Hepatocyte (in vitro differentiated cells): Measurements from ENCODE around the gene FLACC1. TPM values are rescaled to one million over a fixed set of nuclear protein-coding genes. Genes with fewer than 3 reads are reported as not detected.

Experiments used
- DNase-seq: peaks from one replicate; pipeline ENCODE4 v3.0.0-alpha.2; 2016; ENCODE audit warnings: low spot score
- H2AFZ ChIP-seq: fragments of 200-600 bp; sonication (generic); 2 replicates; pipeline ENCODE4 v1.6.0; 2016; ENCODE audit warnings: antibody characterized with exemption, mild to moderate bottlenecking
- H3K27ac ChIP-seq: fragments of 200-600 bp; sonication (generic); 2 replicates; pipeline ENCODE4 v1.5.1; 2016; ENCODE audit warnings: mild to moderate bottlenecking
- H3K27me3 ChIP-seq: fragments of 200-600 bp; sonication (generic); 2 replicates; pipeline ENCODE4 v1.6.1; 2016
- H3K36me3 ChIP-seq: fragments of 200-600 bp; sonication (generic); replicated peaks from 2 replicates; pipeline ENCODE4 v1.5.1; 2016; ENCODE audit warnings: low read depth; ENCODE audit not compliant: insufficient read depth
- H3K4me1 ChIP-seq: fragments of 200-600 bp; sonication (generic); 2 replicates; pipeline ENCODE4 v1.5.1; 2016; ENCODE audit warnings: mild to moderate bottlenecking, moderate library complexity; ENCODE audit not compliant: insufficient read depth
- H3K4me2 ChIP-seq: fragments of 200-600 bp; sonication (generic); 2 replicates; pipeline ENCODE4 v1.6.0; 2016
- H3K4me3 ChIP-seq: fragments of 200-600 bp; sonication (generic); 2 replicates; pipeline ENCODE4 v1.5.1; 2016; ENCODE audit warnings: mild to moderate bottlenecking
- H3K79me2 ChIP-seq: fragments of 200-600 bp; sonication (generic); 2 replicates; pipeline ENCODE4 v1.6.0; 2017; ENCODE audit warnings: mild to moderate bottlenecking
- H3K9me2 ChIP-seq: fragments of 200-600 bp; sonication (generic); replicated peaks from 2 replicates; pipeline ENCODE4 v1.6.0; 2017; ENCODE audit warnings: mild to moderate bottlenecking; ENCODE audit not compliant: insufficient read depth
- H3K9me3 ChIP-seq: fragments of 200-600 bp; sonication (generic); 2 replicates; pipeline ENCODE4 v1.5.1; 2016; ENCODE audit warnings: low read depth, mild to moderate bottlenecking
- H4K20me1 ChIP-seq: fragments of 200-600 bp; sonication (generic); 2 replicates; pipeline ENCODE4 v1.6.0; 2016; ENCODE audit warnings: mild to moderate bottlenecking; ENCODE audit not compliant: insufficient read depth, poor library complexity, severe bottlenecking
- EZH2 ChIP-seq: fragments of 200-600 bp; sonication (generic); IDR thresholded peaks from 2 replicates; pipeline ENCODE4 v1.6.1; 2016; ENCODE audit warnings: antibody characterized with exemption, mild to moderate bottlenecking, borderline replicate concordance
- EZH2phosphoT487 ChIP-seq: fragments of 200-600 bp; sonication (generic); IDR thresholded peaks from one replicate; pipeline ENCODE4 v1.6.1; 2018; ENCODE audit warnings: antibody characterized with exemption, mild to moderate bottlenecking, low read depth, moderate library complexity; ENCODE audit not compliant: unreplicated experiment, severe bottlenecking
- WGBS: methylation state at CpG from one replicate; pipeline ENCODE4 v1.1.6; 2016; ENCODE audit warnings: low lambda C conversion rate; ENCODE audit errors: missing lambda C conversion rate; 5-methylcytosine and 5-hydroxymethylcytosine counted together
- polyA plus RNA-seq: library from polyadenylated mRNA; unstranded; fragments of >200 nt; fragmentation: Nextera tagmentation; extraction: Ambion mirVana; gene quantifications from 2 replicates; pipeline ENCODE4 v1.2.1, GENCODE V29; 2016
- total RNA-seq: library from RNA; depleted of rRNA; stranded (reverse); fragments of >200 nt; gene quantifications from 2 replicates; pipeline ENCODE4 v1.2.3, GENCODE V29; 2014
- TF ChIP-seq, protein P1 (sequence below): fragments of 200-600 bp; sonication (generic); IDR thresholded peaks from 2 replicates; pipeline ENCODE4 v1.5.1; 2016; ENCODE audit warnings: antibody characterized with exemption, mild to moderate bottlenecking; ENCODE audit not compliant: poor library complexity

The FLACC1 gene, protein sequence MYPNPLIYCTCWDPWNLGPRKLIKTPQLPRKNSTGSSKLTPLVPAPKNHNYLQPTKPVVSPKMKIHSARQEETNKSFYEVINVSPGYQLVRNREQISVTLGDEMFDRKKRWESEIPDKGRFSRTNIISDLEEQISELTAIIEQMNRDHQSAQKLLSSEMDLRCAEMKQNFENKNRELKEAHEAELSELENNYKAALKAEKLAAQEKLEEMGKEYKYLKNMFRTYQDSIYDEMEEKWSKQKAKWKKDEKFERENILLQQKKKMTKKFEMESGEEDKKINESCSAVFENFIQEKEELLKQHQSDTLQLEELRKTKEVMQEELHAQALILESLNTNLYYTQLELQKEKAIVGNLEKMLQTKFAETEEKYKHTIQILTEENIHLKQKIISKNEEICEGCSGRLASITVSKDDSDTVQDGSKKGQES
- total RNA-seq (0.80 and 1.2 TPM in 2 replicates), polyA plus RNA-seq (0.15 and 0.34 TPM in 2 replicates)

- no peaks in the 10 kb centered on the region for H3K36me3 ChIP-seq
- no peak within 1 kb of the TSS for H3K4me3 ChIP-seq
- no peaks in the 10 kb centered on the region for H3K4me1 ChIP-seq
- peak within 1 kb of the TSS; percentile 42 for H3K27ac ChIP-seq
- H3K9me3 ChIP-seq = no peaks in the 10 kb centered on the region
- no peak within 1 kb of the TSS for H3K4me2 ChIP-seq
- no peaks in the 10 kb centered on the region for H3K27me3 ChIP-seq
- no peaks in the 10 kb centered on the region for H3K79me2 ChIP-seq
- H2AFZ ChIP-seq = no peak within 1 kb of the TSS
- TF ChIP-seq EZH2phosphoT487 (no peak), EZH2 (no peak)
- TF ChIP-seq, protein P1, sequence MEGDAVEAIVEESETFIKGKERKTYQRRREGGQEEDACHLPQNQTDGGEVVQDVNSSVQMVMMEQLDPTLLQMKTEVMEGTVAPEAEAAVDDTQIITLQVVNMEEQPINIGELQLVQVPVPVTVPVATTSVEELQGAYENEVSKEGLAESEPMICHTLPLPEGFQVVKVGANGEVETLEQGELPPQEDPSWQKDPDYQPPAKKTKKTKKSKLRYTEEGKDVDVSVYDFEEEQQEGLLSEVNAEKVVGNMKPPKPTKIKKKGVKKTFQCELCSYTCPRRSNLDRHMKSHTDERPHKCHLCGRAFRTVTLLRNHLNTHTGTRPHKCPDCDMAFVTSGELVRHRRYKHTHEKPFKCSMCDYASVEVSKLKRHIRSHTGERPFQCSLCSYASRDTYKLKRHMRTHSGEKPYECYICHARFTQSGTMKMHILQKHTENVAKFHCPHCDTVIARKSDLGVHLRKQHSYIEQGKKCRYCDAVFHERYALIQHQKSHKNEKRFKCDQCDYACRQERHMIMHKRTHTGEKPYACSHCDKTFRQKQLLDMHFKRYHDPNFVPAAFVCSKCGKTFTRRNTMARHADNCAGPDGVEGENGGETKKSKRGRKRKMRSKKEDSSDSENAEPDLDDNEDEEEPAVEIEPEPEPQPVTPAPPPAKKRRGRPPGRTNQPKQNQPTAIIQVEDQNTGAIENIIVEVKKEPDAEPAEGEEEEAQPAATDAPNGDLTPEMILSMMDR = no peak
- H4K20me1 ChIP-seq = no peaks in the 10 kb centered on the region
- DNase-seq = peak; percentile 69
- WGBS = 43% methylated on average over 1 of the region's 1 CpG
- no peaks in the 10 kb centered on the region for H3K9me2 ChIP-seq
Observed at GRCh38 chr2:201357221-201357620, at the start of gene FLACC1. TSS of gene FLACC1 (minus strand) at chr2:201357345. CDS start at chr2:201351404, 5,941 bp downstream.

DNA sequence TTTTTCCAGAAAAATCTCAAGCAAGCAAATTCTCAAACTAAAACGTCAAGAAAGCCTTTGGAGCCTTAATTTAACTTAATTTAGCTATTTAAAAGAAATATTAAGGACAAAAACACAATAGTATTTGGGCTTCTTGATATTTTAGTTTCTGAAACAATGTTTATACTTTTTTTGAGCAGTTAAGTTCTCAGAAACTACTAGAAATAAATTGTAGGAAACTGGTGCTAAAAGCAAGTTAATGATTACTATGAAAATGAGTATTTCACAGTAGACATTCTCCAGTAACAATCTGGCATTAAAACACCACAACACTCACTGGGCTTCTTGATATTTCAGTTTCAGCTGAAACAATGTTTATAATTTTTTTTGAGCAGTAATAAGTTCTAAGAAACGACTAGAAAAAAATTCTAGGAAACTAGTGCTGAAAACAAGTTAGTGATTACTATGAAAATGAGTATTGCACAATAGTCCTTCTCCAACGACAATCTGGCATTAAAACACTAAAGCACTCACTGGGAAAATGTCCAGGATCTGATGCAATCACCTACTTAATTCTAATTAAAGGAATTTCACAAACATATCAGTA is 49.0 kb upstream of the FLACC1 start:
- no peaks in the 10 kb centered on the region for H3K9me2 ChIP-seq
- TF ChIP-seq, protein P1 = no peak
- TF ChIP-seq EZH2phosphoT487 (no peak), EZH2 (no peak)
- peak overlapping the region; percentile 46 for H3K27ac ChIP-seq
- no peaks in the 10 kb centered on the region for H3K27me3 ChIP-seq
- peak; percentile 41 for DNase-seq
- no peaks in the 10 kb centered on the region for H4K20me1 ChIP-seq
- WGBS = 42% methylated on average over 3 of the region's 3 CpGs
- peaks cover 6% of the 10 kb centered on the region for H3K79me2 ChIP-seq
- peak overlapping the region; percentile 2 for H3K4me3 ChIP-seq
- peak overlapping the region; percentile 52 for H3K4me2 ChIP-seq
- no peaks in the 10 kb centered on the region for H3K36me3 ChIP-seq
- H3K4me1 ChIP-seq = peaks cover 35% of the 10 kb centered on the region
- H2AFZ ChIP-seq = no peak overlapping the region
- no peaks in the 10 kb centered on the region for H3K9me3 ChIP-seq

DNA sequence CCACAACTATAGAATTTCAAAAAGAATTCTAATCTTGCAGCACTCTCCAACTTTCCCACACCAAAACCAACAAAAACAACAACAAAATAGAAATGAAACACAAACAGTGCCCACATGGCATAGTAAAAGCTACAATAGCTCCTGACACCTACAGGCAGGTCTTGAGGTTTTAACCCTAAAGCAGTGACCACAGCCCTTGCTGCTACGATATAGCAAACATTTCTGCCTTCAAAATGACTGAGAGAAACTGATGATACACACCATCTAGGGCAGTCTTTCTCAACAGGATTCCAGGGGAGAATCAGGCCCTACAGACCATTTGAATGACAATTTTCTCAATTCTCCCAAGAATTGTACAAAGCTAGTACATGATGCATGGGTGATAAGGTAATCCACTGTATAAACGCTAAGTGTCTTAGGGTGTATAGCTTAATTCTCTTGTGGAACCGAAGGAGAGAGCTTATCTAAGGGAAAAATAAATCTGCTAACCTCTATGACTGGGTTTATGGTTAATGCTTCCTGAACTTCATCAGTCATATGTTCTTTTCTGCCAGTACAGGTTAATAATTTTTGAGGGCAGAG is 47.6 kb upstream of the FLACC1 start:
- H2AFZ ChIP-seq = no peak overlapping the region
- no peaks in the 10 kb centered on the region for H3K27me3 ChIP-seq
- TF ChIP-seq EZH2 (no peak), EZH2phosphoT487 (no peak)
- TF ChIP-seq, protein P1 = no peak
- WGBS = 48% methylated on average over 3 of the region's 3 CpGs
- peaks cover 10% of the 10 kb centered on the region for H3K79me2 ChIP-seq
- H3K4me3 ChIP-seq = no peak overlapping the region
- no peaks in the 10 kb centered on the region for H3K9me3 ChIP-seq
- peak overlapping the region; percentile 36 for H3K4me2 ChIP-seq
- peak overlapping the region; percentile 18 for H3K27ac ChIP-seq
- no peaks in the 10 kb centered on the region for H3K9me2 ChIP-seq
- peaks cover 35% of the 10 kb centered on the region for H3K4me1 ChIP-seq
- no peaks in the 10 kb centered on the region for H3K36me3 ChIP-seq
- no peaks in the 10 kb centered on the region for H4K20me1 ChIP-seq
- DNase-seq = no peak
